HG02970 (cell line): Measurements from ENCODE around the gene PSAP.

Experiments used
- ATAC-seq: cut with Tn5 transposase; IDR thresholded peaks from one replicate; pipeline ENCODE4 v1.9.1; 2021; ENCODE audit warnings: mild to moderate bottlenecking, moderate library complexity, moderate number of reproducible peaks; ENCODE audit not compliant: unreplicated experiment, low FRiP score

PSAP gene

GRCh38 chr10:71830726-71831125 is 20.3 kb downstream of the PSAP start:
- no peak for ATAC-seq

GRCh38 chr10:71829896-71830295 is 21.2 kb downstream of the PSAP start:
- ATAC-seq = no peak

GRCh38 chr10:71829171-71829570 is 21.9 kb downstream of the PSAP start:
- ATAC-seq = no peak

GRCh38 chr10:71828702-71829101 is 22.3 kb downstream of the PSAP start:
- ATAC-seq = no peak

- no peak for ATAC-seq
These were observed 23.2 kb downstream of the PSAP start for GRCh38 chr10:71827852-71828251.

- ATAC-seq = no peak
These were observed 25.8 kb downstream of the PSAP start for GRCh38 chr10:71825217-71825616.

GRCh38 chr10:71824333-71824732 is 26.7 kb downstream of the PSAP start:
- ATAC-seq = no peak

- ATAC-seq = no peak
These were observed 27.7 kb downstream of the PSAP start for GRCh38 chr10:71823356-71823755.

- ATAC-seq = no peak
These were observed 28.9 kb downstream of the PSAP start for GRCh38 chr10:71821909-71822763.

- no peak for ATAC-seq
These were observed 30.1 kb downstream of the PSAP start for GRCh38 chr10:71820966-71821365.

- no peak for ATAC-seq
These were observed 31.1 kb downstream of the PSAP start for GRCh38 chr10:71819985-71820384.

GRCh38 chr10:71819441-71819861 is 31.6 kb downstream of the PSAP start:
- no peak for ATAC-seq

GRCh38 chr10:71818674-71819260 is 32.3 kb downstream of the PSAP start:
- no peak for ATAC-seq

- no peak for ATAC-seq
These were observed 33.0 kb downstream of the PSAP start for GRCh38 chr10:71817831-71818655.

- no peak for ATAC-seq
These were observed 34.0 kb downstream of the PSAP start for GRCh38 chr10:71816936-71817618.

- ATAC-seq = no peak
These were observed 34.6 kb downstream of the PSAP start for GRCh38 chr10:71816421-71816851.

GRCh38 chr10:71815515-71816130 is 35.4 kb downstream of the PSAP start:
- no peak for ATAC-seq

GRCh38 chr10:71814922-71815411 is 36.1 kb downstream of the PSAP start:
- no peak for ATAC-seq

- ATAC-seq = no peak
These were observed 38.0 kb downstream of the PSAP start for GRCh38 chr10:71812913-71813590.
